Measurements from ENCODE around the gene MTARC1. TPM values are rescaled to one million over a fixed set of nuclear protein-coding genes. Genes with fewer than 3 reads are reported as not detected.
A peak's percentile ranks its signal among the peaks of the same experiment; 100 is the strongest.

Gene MTARC1
- polyA plus RNA-seq, 2 donors = 6.0 to 8.3 TPM

- Histone ChIP-seq H3K36me3 (ENCODE audit: control insufficient read depth in 2 of 2, insufficient read depth in 2 of 2, low read length in 1 of 2) (peaks cover 0 to 3% of the 10 kb centered on the region in 2 donors), H3K27ac (ENCODE audit: low read depth in 2 of 2, low read length in 1 of 2) (no peak overlapping the region), H3K4me1 (ENCODE audit: control insufficient read depth in 2 of 2, insufficient read depth in 2 of 2, low read length in 1 of 2) (peaks cover 0 to 6% of the 10 kb centered on the region in 2 donors), H3K9me3 (ENCODE audit: control insufficient read depth in 2 of 2, insufficient read depth in 1 of 2, low read depth in 1 of 2, low read length in 1 of 2) (no peaks in the 10 kb centered on the region), H3K4me3 (ENCODE audit: low read depth in 1 of 2, low read length in 2 of 2) (no peak overlapping the region), H3K27me3 (ENCODE audit: control insufficient read depth in 1 of 2, insufficient read depth in 2 of 2, low read length in 2 of 2) (no peaks in the 10 kb centered on the region)
- WGBS, 2 donors = 87 to 90% methylated on average over 3 of the region's 3 CpGs
Measured at GRCh38 chr1:220797553-220797952, 10.8 kb downstream of the MTARC1 start.

GRCh38 chr1:220798338-220798737 is 11.6 kb downstream of the MTARC1 start:
- Histone ChIP-seq H3K4me1 (ENCODE audit: control insufficient read depth in 2 of 2, insufficient read depth in 2 of 2, low read length in 1 of 2) (peaks cover 0 to 6% of the 10 kb centered on the region in 2 donors), H3K4me3 (ENCODE audit: low read depth in 1 of 2, low read length in 2 of 2) (no peak overlapping the region), H3K9me3 (ENCODE audit: control insufficient read depth in 2 of 2, insufficient read depth in 1 of 2, low read depth in 1 of 2, low read length in 1 of 2) (no peaks in the 10 kb centered on the region), H3K27me3 (ENCODE audit: control insufficient read depth in 1 of 2, insufficient read depth in 2 of 2, low read length in 2 of 2) (no peaks in the 10 kb centered on the region), H3K36me3 (ENCODE audit: control insufficient read depth in 2 of 2, insufficient read depth in 2 of 2, low read length in 1 of 2) (peaks cover 0 to 3% of the 10 kb centered on the region in 2 donors), H3K27ac (ENCODE audit: low read depth in 2 of 2, low read length in 1 of 2) (no peak overlapping the region)
- 88 to 96% methylated on average over 2 of the region's 2 CpGs for WGBS, 2 donors

- H3K4me3 ChIP-seq (ENCODE audit: low read depth in 1 of 2, low read length in 2 of 2) = no peak overlapping the region
- 91 to 92% methylated on average over 6 of the region's 6 CpGs for WGBS, 2 donors
- peaks cover 0 to 3% of the 10 kb centered on the region in 2 donors for H3K36me3 ChIP-seq (ENCODE audit: control insufficient read depth in 2 of 2, insufficient read depth in 2 of 2, low read length in 1 of 2)
- peaks cover 0 to 6% of the 10 kb centered on the region in 2 donors for H3K4me1 ChIP-seq (ENCODE audit: control insufficient read depth in 2 of 2, insufficient read depth in 2 of 2, low read length in 1 of 2)
- H3K27ac ChIP-seq (ENCODE audit: low read depth in 2 of 2, low read length in 1 of 2) = no peak overlapping the region
- H3K27me3 ChIP-seq (ENCODE audit: control insufficient read depth in 1 of 2, insufficient read depth in 2 of 2, low read length in 2 of 2) = no peaks in the 10 kb centered on the region
- H3K9me3 ChIP-seq (ENCODE audit: control insufficient read depth in 2 of 2, insufficient read depth in 1 of 2, low read depth in 1 of 2, low read length in 1 of 2) = no peaks in the 10 kb centered on the region
Measured at GRCh38 chr1:220800262-220800661, 13.5 kb downstream of the MTARC1 start.

- Histone ChIP-seq H3K27ac (ENCODE audit: low read depth in 2 of 2, low read length in 1 of 2) (peak overlapping the region; percentile 26 to 35), H3K9me3 (ENCODE audit: control insufficient read depth in 2 of 2, insufficient read depth in 1 of 2, low read depth in 1 of 2, low read length in 1 of 2) (no peaks in the 10 kb centered on the region), H3K27me3 (ENCODE audit: control insufficient read depth in 1 of 2, insufficient read depth in 2 of 2, low read length in 2 of 2) (no peaks in the 10 kb centered on the region), H3K4me3 (ENCODE audit: low read depth in 1 of 2, low read length in 2 of 2) (no peak overlapping the region), H3K36me3 (ENCODE audit: control insufficient read depth in 2 of 2, insufficient read depth in 2 of 2, low read length in 1 of 2) (peaks cover 0 to 3% of the 10 kb centered on the region in 2 donors), H3K4me1 (ENCODE audit: control insufficient read depth in 2 of 2, insufficient read depth in 2 of 2, low read length in 1 of 2) (peaks cover 0 to 3% of the 10 kb centered on the region in 2 donors)
- 71 to 73% methylated on average over 10 of the region's 10 CpGs for WGBS, 2 donors
Measured at GRCh38 chr1:220803401-220804201, 16.9 kb downstream of the MTARC1 start.

- WGBS, 2 donors = 68 to 69% methylated on average over 5 of the region's 5 CpGs
- H3K9me3 ChIP-seq (ENCODE audit: control insufficient read depth in 2 of 2, insufficient read depth in 1 of 2, low read depth in 1 of 2, low read length in 1 of 2) = no peaks in the 10 kb centered on the region
- H3K36me3 ChIP-seq (ENCODE audit: control insufficient read depth in 2 of 2, insufficient read depth in 2 of 2, low read length in 1 of 2) = peaks cover 0 to 3% of the 10 kb centered on the region in 2 donors
- no peak overlapping the region for H3K4me3 ChIP-seq (ENCODE audit: low read depth in 1 of 2, low read length in 2 of 2)
- peaks cover 0 to 3% of the 10 kb centered on the region in 2 donors for H3K4me1 ChIP-seq (ENCODE audit: control insufficient read depth in 2 of 2, insufficient read depth in 2 of 2, low read length in 1 of 2)
- H3K27me3 ChIP-seq (ENCODE audit: control insufficient read depth in 1 of 2, insufficient read depth in 2 of 2, low read length in 2 of 2) = no peaks in the 10 kb centered on the region
- peak overlapping the region; percentile 18 to 26 for H3K27ac ChIP-seq (ENCODE audit: low read depth in 2 of 2, low read length in 1 of 2)
Measured at GRCh38 chr1:220804202-220804586, 17.5 kb downstream of the MTARC1 start.

GRCh38 chr1:220806408-220806807 is 19.7 kb downstream of the MTARC1 start:
- Histone ChIP-seq H3K9me3 (ENCODE audit: control insufficient read depth in 2 of 2, insufficient read depth in 1 of 2, low read depth in 1 of 2, low read length in 1 of 2) (no peaks in the 10 kb centered on the region), H3K27ac (ENCODE audit: low read depth in 2 of 2, low read length in 1 of 2) (no peak overlapping the region)
- 90 to 92% methylated on average over 4 of the region's 4 CpGs for WGBS, 2 donors

GRCh38 chr1:220807726-220808125 is 21.0 kb downstream of the MTARC1 start:
- Histone ChIP-seq H3K27me3 (ENCODE audit: control insufficient read depth in 1 of 2, insufficient read depth in 2 of 2, low read length in 2 of 2) (no peaks in the 10 kb centered on the region), H3K9me3 (ENCODE audit: control insufficient read depth in 2 of 2, insufficient read depth in 1 of 2, low read depth in 1 of 2, low read length in 1 of 2) (no peaks in the 10 kb centered on the region), H3K4me1 (ENCODE audit: control insufficient read depth in 2 of 2, insufficient read depth in 2 of 2, low read length in 1 of 2) (no peaks in the 10 kb centered on the region), H3K4me3 (ENCODE audit: low read depth in 1 of 2, low read length in 2 of 2) (no peak overlapping the region), H3K27ac (ENCODE audit: low read depth in 2 of 2, low read length in 1 of 2) (no peak overlapping the region), H3K36me3 (ENCODE audit: control insufficient read depth in 2 of 2, insufficient read depth in 2 of 2, low read length in 1 of 2) (no peaks in the 10 kb centered on the region)
- 74 to 83% methylated on average over 6 of the region's 6 CpGs for WGBS, 2 donors

More at GRCh38 chr1:220806408-220806807, 19.7 kb downstream of the MTARC1 start:
- no peak overlapping the region for H3K4me3 ChIP-seq (ENCODE audit: low read depth in 1 of 2, low read length in 2 of 2)
- H3K27me3 ChIP-seq (ENCODE audit: control insufficient read depth in 1 of 2, insufficient read depth in 2 of 2, low read length in 2 of 2) = no peaks in the 10 kb centered on the region
- peaks cover 0 to 3% of the 10 kb centered on the region in 2 donors for H3K4me1 ChIP-seq (ENCODE audit: control insufficient read depth in 2 of 2, insufficient read depth in 2 of 2, low read length in 1 of 2)
- H3K36me3 ChIP-seq (ENCODE audit: control insufficient read depth in 2 of 2, insufficient read depth in 2 of 2, low read length in 1 of 2) = no peaks in the 10 kb centered on the region

GRCh38 chr1:220808345-220809186 is 21.9 kb downstream of the MTARC1 start:
- no peaks in the 10 kb centered on the region for H3K36me3 ChIP-seq (ENCODE audit: control insufficient read depth in 2 of 2, insufficient read depth in 2 of 2, low read length in 1 of 2)
- no peak overlapping the region for H3K4me3 ChIP-seq (ENCODE audit: low read depth in 1 of 2, low read length in 2 of 2)
- 84 to 86% methylated on average over 11 of the region's 11 CpGs for WGBS, 2 donors
- no peaks in the 10 kb centered on the region for H3K27me3 ChIP-seq (ENCODE audit: control insufficient read depth in 1 of 2, insufficient read depth in 2 of 2, low read length in 2 of 2)
- H3K27ac ChIP-seq (ENCODE audit: low read depth in 2 of 2, low read length in 1 of 2) = no peak overlapping the region
- H3K4me1 ChIP-seq (ENCODE audit: control insufficient read depth in 2 of 2, insufficient read depth in 2 of 2, low read length in 1 of 2) = no peaks in the 10 kb centered on the region
- no peaks in the 10 kb centered on the region for H3K9me3 ChIP-seq (ENCODE audit: control insufficient read depth in 2 of 2, insufficient read depth in 1 of 2, low read depth in 1 of 2, low read length in 1 of 2)

- H3K4me3 ChIP-seq (ENCODE audit: low read depth in 1 of 2, low read length in 2 of 2) = no peak overlapping the region
- H3K27ac ChIP-seq (ENCODE audit: low read depth in 2 of 2, low read length in 1 of 2) = no peak overlapping the region
- H3K4me1 ChIP-seq (ENCODE audit: control insufficient read depth in 2 of 2, insufficient read depth in 2 of 2, low read length in 1 of 2) = no peaks in the 10 kb centered on the region
- H3K9me3 ChIP-seq (ENCODE audit: control insufficient read depth in 2 of 2, insufficient read depth in 1 of 2, low read depth in 1 of 2, low read length in 1 of 2) = no peaks in the 10 kb centered on the region
- H3K36me3 ChIP-seq (ENCODE audit: control insufficient read depth in 2 of 2, insufficient read depth in 2 of 2, low read length in 1 of 2) = no peaks in the 10 kb centered on the region
- H3K27me3 ChIP-seq (ENCODE audit: control insufficient read depth in 1 of 2, insufficient read depth in 2 of 2, low read length in 2 of 2) = no peaks in the 10 kb centered on the region
- 90% methylated on average over 6 of the region's 6 CpGs for whole genome bisulfite sequencing, 2 donors
Measured at GRCh38 chr1:220809187-220809550, 22.5 kb downstream of the MTARC1 start.

All from esophagus (tissue), 2 donors.